ENCODE measurements around the gene TTLL12. TPM values are rescaled to one million over a fixed set of nuclear protein-coding genes. Genes with fewer than 3 reads are reported as not detected.

TTLL12 gene
- total and polyA plus RNA-seq, 2 of the 8 experiments (the other 6 are each of a cell fraction or from before 2014, with no cell fraction given), result 101 to 124 TPM

DNA sequence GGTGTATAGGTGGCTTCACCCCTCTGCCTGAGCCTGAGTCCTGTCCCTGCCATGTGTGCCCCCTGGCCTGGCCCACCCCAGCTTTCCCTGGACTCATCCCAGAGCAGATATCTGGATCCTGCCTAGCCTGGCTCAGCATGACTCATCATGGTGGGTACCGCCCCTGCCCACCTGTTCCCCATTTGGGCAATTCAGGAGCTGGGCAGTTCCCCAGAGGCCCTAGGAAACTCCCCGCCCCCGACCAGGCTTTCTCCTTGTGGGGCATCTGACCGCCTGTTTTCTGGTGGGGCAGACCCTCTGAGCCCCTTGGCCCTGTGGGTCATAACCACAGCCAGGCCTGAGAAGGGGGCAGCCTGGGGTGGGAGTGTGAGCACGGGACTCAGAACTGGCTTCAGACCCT, 31.1 kb downstream of the TTLL12 start:
- Histone ChIP-seq H3K9me3 (ENCODE audit: insufficient read depth in 2 of 2, low read depth in 1 of 2, low read length in 1 of 2) (no peaks in the 10 kb centered on the region), H3K56ac (replicated peaks; ENCODE audit: insufficient read length, low read depth, low read length) (no peak overlapping the region), H2AK5ac (ENCODE audit: low read depth, low read length) (0 out of 2 replicates have a peak overlapping the region, but pooled peaks have one; percentile 24), H3K9ac (replicated peaks in 1 of 4; ENCODE audit: extremely low read depth in 1 of 4, low read depth in 3 of 4, low read length in 3 of 4) (no peak overlapping the region), H3K4me1 (replicated peaks in 1 of 4; ENCODE audit: control insufficient read depth in 3 of 4, insufficient read depth in 4 of 4, low read length in 3 of 4) (peaks cover 0 to 19% (median 16%) of the 10 kb centered on the region in 4 experiments; a peak in 6 of 7 replicates), H4K20me1 (replicated peaks in 1 of 2; ENCODE audit: control insufficient read depth in 1 of 2, insufficient read depth in 2 of 2, low read length in 2 of 2) (peaks cover 0 to 2% of the 10 kb centered on the region in 2 experiments), H2BK5ac (ENCODE audit: low read depth, low read length) (no peak overlapping the region), H3K14ac (ENCODE audit: insufficient read length) (no peak overlapping the region), H2AFZ (ENCODE audit: low read length) (no peak overlapping the region), H3K79me2 (ENCODE audit: control insufficient read depth in 1 of 2, insufficient read depth in 2 of 2, low read length in 2 of 2) (no peaks in the 10 kb centered on the region), H3K36me3 (ENCODE audit: control insufficient read depth in 2 of 4, insufficient read depth in 4 of 4, low read length in 3 of 4) (no peaks in the 10 kb centered on the region), H3K18ac (ENCODE audit: extremely low read depth, low read length) (no peak overlapping the region), H4K91ac (replicated peaks; ENCODE audit: insufficient read length, low read length) (no peak overlapping the region), H3K4me3 (ENCODE audit: extremely low read depth in 1 of 4, insufficient read depth in 2 of 4, low read depth in 3 of 4, low read length in 4 of 4) (no peak overlapping the region), H2BK12ac (ENCODE audit: low read depth, low read length) (no peak overlapping the region), H3K23me2 (ENCODE audit: low read depth, low read length) (peaks cover 13% of the 10 kb centered on the region; the same call in 1 of the 2 replicates), H3K27ac (ENCODE audit: low read depth, low read length) (no peak overlapping the region), H3K4ac (replicated peaks; ENCODE audit: insufficient read length, low read depth, low read length) (no peak overlapping the region), H2BK120ac (replicated peaks; ENCODE audit: low read depth, low read length) (no peak overlapping the region), H3K23ac (ENCODE audit: insufficient read length) (no peak overlapping the region), H2BK20ac (ENCODE audit: low read length) (no peak overlapping the region), H3K79me1 (ENCODE audit: low read depth, low read length) (no peaks in the 10 kb centered on the region), H4K8ac (ENCODE audit: extremely low read depth, insufficient read depth, low read length) (no peak overlapping the region), H3K27me3 (replicated peaks in 1 of 4; ENCODE audit: control insufficient read depth in 3 of 4, extremely low read depth in 1 of 4, insufficient read depth in 3 of 4, low read length in 3 of 4) (peaks cover 1 to 17% (median 10%) of the 10 kb centered on the region in 4 experiments; a peak in 5 of 7 replicates), H4K5ac (ENCODE audit: insufficient read length, low read depth, low read length) (no peak overlapping the region), H2BK15ac (ENCODE audit: low read length) (no peak overlapping the region), H3K4me2 (ENCODE audit: insufficient read depth in 1 of 2, low read depth in 2 of 2, low read length in 2 of 2) (no peak overlapping the region)
- WGBS, 2 experiments (ENCODE audit: extremely low coverage in 1 of 2, insufficient coverage in 1 of 2, insufficient read length in 1 of 2, insufficient replicate concordance in 2 of 2, low coverage in 1 of 2, low lambda C conversion rate in 2 of 2, missing lambda C conversion rate in 1 of 2), result 83% methylated on average over 5 of the region's 5 CpGs; no CpG with 5 or more reads in 1 of the 2 experiments
- FAIRE-seq (no peak), DNase-seq (ENCODE audit: low read depth in 1 of 2, low spot score in 2 of 2) (no peak)
- POLR2A ChIA-PET (ENCODE audit: partially characterized antibody), result interaction anchor here (1.3 kb wide), 1 partner anchor 10 kb away, joined by 4 read pairs; no protein-coding TSS in a partner anchor
- no peak for TF ChIP-seq TAF7 (optimal IDR thresholded peaks at IDR 0.05; ENCODE audit: borderline replicate concordance, low read depth, low read length)
- TF ChIP-seq HDAC2 (IDR thresholded peaks at IDR 0.05; ENCODE audit: borderline replicate concordance in 1 of 2, low read depth in 2 of 2, low read length in 2 of 2), result no peak
- TF ChIP-seq POLR2AphosphoS5 (IDR thresholded peaks at IDR 0.05; ENCODE audit: low read depth, low read length), result no peak
- 0 out of 2 replicates have a peak, but pooled peaks have one; percentile 12 for TF ChIP-seq BACH1 (IDR thresholded peaks at IDR 0.05; ENCODE audit: low read length)
- TF ChIP-seq KDM1A (IDR thresholded peaks at IDR 0.05; ENCODE audit: borderline replicate concordance, low read length), result no peak
- TF ChIP-seq CBX8 (IDR thresholded peaks at IDR 0.05; ENCODE audit: borderline replicate concordance, low read depth, low read length), result no peak
- CTCF ChIA-PET (ENCODE audit: partially characterized antibody), result interaction anchor here (0.6 to 1.5 kb wide), 3 partner anchors 8 to 32 kb away, joined by 3 to 4 read pairs (median 3); no protein-coding TSS in a partner anchor
